Lung (tissue), 16 donors: ENCODE results near the gene SP140L. TPM values are rescaled to one million over a fixed set of nuclear protein-coding genes. Genes with fewer than 3 reads are reported as not detected.
"Not testable (repeated sequence)": the region's sequence is repeated elsewhere in the genome, so short reads cannot be mapped to it uniquely, and the experiment has no call there.

ENCODE experiments used
- ATAC-seq: fragments of 200-7000 bp; cut with Tn5 transposase; one replicate; pipeline ENCODE4 v1.9.1; 2020; ENCODE audit warnings: moderate number of reproducible peaks; ENCODE audit not compliant: insufficient read depth, low FRiP score
- DNase-seq, 3 donors: peaks; one replicate each; pipeline ENCODE4 v3.0.0-alpha.2; 2013 to 2017
- H3K27ac ChIP-seq, 2 donors: one replicate each; pipeline ENCODE4 v1.5.1; 2013; ENCODE audit warnings: mild to moderate bottlenecking in 2 of 2, moderate library complexity in 2 of 2, control low read depth in 1 of 2, inconsistent platforms in 1 of 2, low read depth in 1 of 2, low read length in 1 of 2
- H3K27me3 ChIP-seq, 3 donors: one replicate each; pipeline ENCODE4 v1.5.1; 2013; ENCODE audit warnings: low read length in 2 of 3; ENCODE audit not compliant: control insufficient read depth in 3 of 3, insufficient read depth in 3 of 3
- H3K36me3 ChIP-seq, 4 donors: one replicate each; pipeline ENCODE4 v1.5.1; 2013; ENCODE audit warnings: low read length in 4 of 4, mild to moderate bottlenecking in 1 of 4, moderate library complexity in 1 of 4; ENCODE audit not compliant: control insufficient read depth in 4 of 4, insufficient read depth in 4 of 4
- H3K4me1 ChIP-seq, 5 donors: one replicate each; pipeline ENCODE4 v1.5.1; 2013; ENCODE audit warnings: low read length in 5 of 5, mild to moderate bottlenecking in 2 of 5, moderate library complexity in 1 of 5; ENCODE audit not compliant: control insufficient read depth in 5 of 5, insufficient read depth in 5 of 5
- H3K4me3 ChIP-seq: one replicate; pipeline ENCODE4 v1.5.1; 2013; ENCODE audit warnings: mild to moderate bottlenecking, control low read depth, moderate library complexity
- H3K9ac ChIP-seq, 2 donors: one replicate each; pipeline ENCODE4 v1.5.1; 2013; ENCODE audit warnings: low read length in 2 of 2, control low read depth in 1 of 2; ENCODE audit not compliant: insufficient read depth in 1 of 2
- H3K9me3 ChIP-seq, 4 donors: one replicate each; pipeline ENCODE4 v1.5.1; 2013; ENCODE audit warnings: low read length in 3 of 4, mild to moderate bottlenecking in 1 of 4, moderate library complexity in 1 of 4; ENCODE audit not compliant: control insufficient read depth in 4 of 4, insufficient read depth in 3 of 4
- WGBS, 2 donors: extraction: QIAGEN DNeasy Blood & Tissue Kit; methylation state at CpG; one replicate each; pipeline ENCODE4 v1.1.7; 2013; 5-methylcytosine and 5-hydroxymethylcytosine counted together
- long read RNA-seq, 5 donors: transcript quantifications; one replicate each; lab custom pipeline, GENCODE V29; 2026
- polyA plus RNA-seq, 2 donors: library from polyadenylated mRNA; stranded (reverse); fragments of 200-250 nt; gene quantifications; one replicate each; pipeline ENCODE4 v1.2.1, GENCODE V29; 2013
- total RNA-seq, 2 donors: library from RNA; depleted of rRNA in 1 of 2; stranded (reverse); fragments of >200 nt in 1 of 2; gene quantifications; one replicate each; pipeline ENCODE4 v1.2.1, GENCODE V29; 2014 to 2021
- TF ChIP-seq, protein P1 (sequence below): IDR thresholded peaks from 2 replicates; pipeline ENCODE4 v1.5.1; 2012; ENCODE audit warnings: mild to moderate bottlenecking; ENCODE audit errors: control extremely low read depth, extremely low read depth
- donor health status: control.
- donor health status: control.
- donor health status: Bipolar disorder and iron deficiency.
- donor health status: healthy.
- donor health status: DM: yes; HTN: yes; CAD: no.

The SP140L gene
- total RNA-seq: 10 to 100 TPM; 19.0 to 30.3 TPM
- polyA plus RNA-seq: 10 to 100 TPM; 15.2 to 15.8 TPM
- long read RNA-seq, donor 1, partial matches to known transcripts: 0 of 1 reads
- long read RNA-seq, donor 1, other reads (novel, unspliced or antisense): 0 of 1 reads
- long read RNA-seq, donor 2: 0 reads
- long read RNA-seq, donor 3: 0 reads
- long read RNA-seq, donor 4: 0 reads
- long read RNA-seq, donor 5, partial matches to known transcripts: 0 of 1 reads
- long read RNA-seq, donor 5, other reads (novel, unspliced or antisense): 0 of 1 reads

DNA sequence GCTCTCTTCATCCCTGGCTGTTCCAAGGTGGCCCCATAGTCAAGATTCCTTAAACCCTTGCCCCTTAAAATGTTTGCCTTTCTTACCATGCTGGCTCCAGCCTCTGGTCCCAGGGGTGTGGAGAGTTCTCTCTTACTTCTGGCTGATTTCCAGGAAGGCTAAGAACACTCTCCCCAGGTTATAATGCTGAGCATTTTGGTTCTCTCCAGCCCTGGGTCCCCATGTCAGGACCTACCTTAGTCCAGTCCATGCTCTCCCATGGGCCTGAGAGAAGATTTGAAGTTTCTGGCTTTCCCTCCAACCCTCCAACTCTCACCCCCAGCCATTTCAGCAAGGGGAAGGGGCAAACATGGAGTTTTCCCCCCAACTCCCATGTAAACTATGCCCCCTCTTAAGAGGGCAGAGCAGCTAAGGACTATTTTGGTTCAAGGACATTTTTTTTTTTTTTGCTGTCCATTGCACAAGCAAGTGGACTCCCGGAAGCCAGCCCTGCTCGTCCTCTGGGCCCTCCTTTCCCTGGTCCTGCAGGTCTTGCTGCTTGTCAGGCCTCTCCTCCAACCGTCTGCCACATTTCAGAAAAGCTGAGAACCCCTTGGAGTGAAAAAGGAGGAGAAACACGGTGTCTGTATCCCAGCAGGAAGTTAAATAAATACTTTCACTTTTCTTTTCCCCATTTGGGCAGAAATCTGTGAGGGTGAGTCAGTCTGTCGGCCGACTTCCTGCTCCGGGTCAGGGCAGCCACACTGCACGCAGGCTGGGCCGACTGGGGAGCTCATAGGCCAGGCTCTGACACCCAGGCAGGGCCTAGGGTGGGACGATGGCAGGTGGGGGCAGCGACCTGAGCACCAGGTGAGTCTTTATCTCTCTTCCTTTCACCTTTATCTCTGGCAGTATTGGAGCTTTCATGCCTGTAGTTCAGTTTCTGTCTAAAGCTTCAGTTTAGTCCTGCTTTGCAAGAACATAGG is at the start of gene SP140L:
SP140L (plus strand) TSS at position 741 of the 965 bp plus-strand sequence; CDS start at position 818, 77 bp downstream.
- H3K9ac ChIP-seq: peak within 1 kb of the TSS in 1 of 2 donors; percentile 26
- H3K4me3 ChIP-seq: peak within 1 kb of the TSS; percentile 58
- H3K27me3 ChIP-seq: no peaks in the 10 kb centered on the region
- peak within 1 kb of the TSS; percentile 90 to 94 for H3K27ac ChIP-seq
- 2 to 5% methylated on average over 11 of the region's 11 CpGs for WGBS, 2 donors
- ATAC-seq (peak; percentile 95), DNase-seq (peak; percentile 51 to 70 (median 63))
- H3K9me3 ChIP-seq: peaks cover 0 to 10% (median 2%) of the 10 kb centered on the region in 4 donors
- peaks cover 0 to 9% (median 6%) of the 10 kb centered on the region in 5 donors for H3K4me1 ChIP-seq
- no peaks in the 10 kb centered on the region for H3K36me3 ChIP-seq
- TF ChIP-seq, protein P1, sequence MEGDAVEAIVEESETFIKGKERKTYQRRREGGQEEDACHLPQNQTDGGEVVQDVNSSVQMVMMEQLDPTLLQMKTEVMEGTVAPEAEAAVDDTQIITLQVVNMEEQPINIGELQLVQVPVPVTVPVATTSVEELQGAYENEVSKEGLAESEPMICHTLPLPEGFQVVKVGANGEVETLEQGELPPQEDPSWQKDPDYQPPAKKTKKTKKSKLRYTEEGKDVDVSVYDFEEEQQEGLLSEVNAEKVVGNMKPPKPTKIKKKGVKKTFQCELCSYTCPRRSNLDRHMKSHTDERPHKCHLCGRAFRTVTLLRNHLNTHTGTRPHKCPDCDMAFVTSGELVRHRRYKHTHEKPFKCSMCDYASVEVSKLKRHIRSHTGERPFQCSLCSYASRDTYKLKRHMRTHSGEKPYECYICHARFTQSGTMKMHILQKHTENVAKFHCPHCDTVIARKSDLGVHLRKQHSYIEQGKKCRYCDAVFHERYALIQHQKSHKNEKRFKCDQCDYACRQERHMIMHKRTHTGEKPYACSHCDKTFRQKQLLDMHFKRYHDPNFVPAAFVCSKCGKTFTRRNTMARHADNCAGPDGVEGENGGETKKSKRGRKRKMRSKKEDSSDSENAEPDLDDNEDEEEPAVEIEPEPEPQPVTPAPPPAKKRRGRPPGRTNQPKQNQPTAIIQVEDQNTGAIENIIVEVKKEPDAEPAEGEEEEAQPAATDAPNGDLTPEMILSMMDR: no peak

DNA sequence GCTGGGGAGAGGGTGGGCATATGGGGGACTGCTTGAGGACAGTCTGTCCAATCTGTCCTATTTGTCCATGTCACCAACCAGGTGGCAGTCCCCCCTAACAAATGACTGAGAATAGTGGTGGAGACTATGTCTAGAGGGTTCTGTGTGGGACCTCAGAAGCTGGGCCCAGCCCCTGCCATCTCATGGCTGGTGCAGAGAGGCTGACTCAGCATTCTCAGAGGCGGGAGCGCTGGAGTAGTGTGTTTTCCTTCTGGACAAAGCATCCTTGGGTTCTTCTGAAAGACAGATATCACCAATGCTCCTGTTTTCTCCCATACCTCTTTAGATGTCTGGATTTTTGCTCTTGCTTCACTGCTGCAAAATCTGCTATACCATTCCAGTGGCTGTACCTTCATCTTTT is 44.1 kb upstream of the SP140L start:
- H3K4me1 ChIP-seq: no peaks in the 10 kb centered on the region
- no peaks in the 10 kb centered on the region for H3K36me3 ChIP-seq
- H3K27ac ChIP-seq: no peak overlapping the region
- no peak overlapping the region for H3K9ac ChIP-seq
- no peak for ATAC-seq
- 93 to 95% methylated on average over 2 of the region's 2 CpGs for WGBS, 2 donors
- H3K9me3 ChIP-seq: no peaks in the 10 kb centered on the region
- H3K4me3 ChIP-seq: no peak overlapping the region
- DNase-seq: no peak
- TF ChIP-seq, protein P1: no peak
- peaks cover 0 to 4% (median 0%) of the 10 kb centered on the region in 3 donors for H3K27me3 ChIP-seq

DNA sequence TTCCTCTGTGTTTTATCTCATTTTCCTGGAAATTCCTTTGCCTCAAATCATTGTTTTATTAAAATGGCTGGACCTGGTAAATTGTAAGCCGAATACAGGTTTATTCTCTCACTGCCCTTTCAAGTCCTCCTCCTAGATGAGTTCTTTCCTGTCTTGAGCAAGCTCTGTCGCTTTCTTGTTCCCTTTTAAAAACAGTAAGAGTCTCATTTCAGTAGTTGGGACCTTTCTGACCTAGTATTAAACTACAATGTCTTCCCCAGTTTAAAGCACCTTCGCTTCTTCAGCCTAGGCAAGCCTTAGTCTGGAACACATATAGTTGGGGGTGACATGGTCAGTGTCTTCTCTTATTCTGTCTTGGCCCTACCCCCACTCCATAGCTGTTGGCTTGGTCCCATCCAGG is 40.9 kb upstream of the SP140L start:
- Histone ChIP-seq H3K27ac (no peak overlapping the region), H3K27me3 (peaks cover 0 to 4% (median 0%) of the 10 kb centered on the region in 3 donors), H3K9ac (no peak overlapping the region), H3K4me1 (no peaks in the 10 kb centered on the region), H3K36me3 (no peaks in the 10 kb centered on the region), H3K4me3 (no peak overlapping the region), H3K9me3 (peaks cover 0 to 2% (median 0%) of the 10 kb centered on the region in 4 donors)
- WGBS, 2 donors: 73 to 74% methylated on average over 3 of the region's 3 CpGs
- DNase-seq (no peak), ATAC-seq (no peak)
- TF ChIP-seq, protein P1: no peak

DNA sequence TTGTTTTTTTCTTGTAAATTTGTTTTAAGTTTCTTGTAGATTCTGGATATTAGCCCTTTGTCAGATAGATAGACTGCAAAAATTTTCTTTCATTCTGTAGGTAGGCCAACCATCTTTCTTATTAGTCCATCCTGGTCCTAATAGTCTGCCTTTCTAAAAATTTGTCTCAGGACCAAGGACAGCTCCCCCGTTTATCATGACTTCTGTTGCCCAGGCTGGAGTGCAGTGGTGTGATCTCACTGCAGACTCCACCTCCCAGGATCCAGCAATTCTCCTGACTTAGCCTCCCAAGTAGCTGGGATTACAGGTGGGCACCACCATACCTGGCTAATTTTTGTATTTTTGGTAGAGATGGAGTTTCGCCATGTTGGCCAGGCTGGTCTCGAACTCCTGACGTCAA is 37.7 kb upstream of the SP140L start:
- H3K4me3 ChIP-seq, H3K4me1 ChIP-seq, H3K9ac ChIP-seq, ATAC-seq, H3K9me3 ChIP-seq, H3K27me3 ChIP-seq, H3K27ac ChIP-seq, H3K36me3 ChIP-seq: not testable (repeated sequence)
- 87 to 89% methylated on average over 4 of the region's 4 CpGs for WGBS, 2 donors
- peak in 2 of 3 donors; percentile 9 to 30 for DNase-seq
